NCI-H2107 treated with DMSO at 0.1 percent for 48 hours (cell line): ENCODE data around the gene HINFP.
"Not testable (repeated sequence)": the region's sequence is repeated elsewhere in the genome, so short reads cannot be mapped to it uniquely, and the experiment has no call there.

Experiments used
- DNase-seq: peaks from one replicate; lab custom pipeline; 2025; ENCODE audit not compliant: unreplicated experiment; lab: John Stamatoyannopoulos, UW

The HINFP gene

GRCh38 chr11:119117004-119117706 is 4.2 kb upstream of the HINFP start:
- no peak for DNase-seq

- DNase-seq = no peak
These were observed 3.2 kb upstream of the HINFP start for GRCh38 chr11:119118227-119118626.

- DNase-seq = no peak
These were observed 2.4 kb upstream of the HINFP start for GRCh38 chr11:119118946-119119345.

- DNase-seq = peak; percentile 91
These were observed 757 bp upstream of the HINFP start for GRCh38 chr11:119120639-119121007.

- no peak for DNase-seq
These were observed 388 bp downstream of the HINFP start for GRCh38 chr11:119121811-119122124.

- DNase-seq = no peak
These were observed 4.4 kb downstream of the HINFP start for GRCh38 chr11:119125821-119126220.

GRCh38 chr11:119126675-119127268 is 5.4 kb downstream of the HINFP start:
- no peak for DNase-seq

- DNase-seq = no peak
These were observed 9.3 kb downstream of the HINFP start for GRCh38 chr11:119130662-119131061.

- DNase-seq = no peak
These were observed 13.1 kb downstream of the HINFP start for GRCh38 chr11:119134389-119134978.

GRCh38 chr11:119139276-119139675 is 17.9 kb downstream of the HINFP start:
- not testable (repeated sequence) for DNase-seq

GRCh38 chr11:119144825-119145486 is 23.6 kb downstream of the HINFP start:
- DNase-seq = no peak

GRCh38 chr11:119145551-119145950 is 24.2 kb downstream of the HINFP start:
- no peak for DNase-seq

- peak; percentile 28 for DNase-seq
These were observed 26.4 kb downstream of the HINFP start for GRCh38 chr11:119147604-119148333.

- no peak for DNase-seq
These were observed 27.3 kb downstream of the HINFP start for GRCh38 chr11:119148720-119149017.

GRCh38 chr11:119149018-119149785 is 27.8 kb downstream of the HINFP start, which contains the start of gene ABCG4:
ABCG4 (plus strand) TSS chr11:119149052; CDS start chr11:119149966, 914 bp downstream.
- no peak for DNase-seq

- DNase-seq = no peak
These were observed 28.5 kb downstream of the HINFP start for GRCh38 chr11:119149786-119150275.

- no peak for DNase-seq
These were observed 30.7 kb downstream of the HINFP start for GRCh38 chr11:119152043-119152442.

GRCh38 chr11:119152604-119153003 is 31.2 kb downstream of the HINFP start:
- no peak for DNase-seq

- no peak for DNase-seq
These were observed 31.9 kb downstream of the HINFP start for GRCh38 chr11:119153049-119153818.

GRCh38 chr11:119154178-119154577 is 32.8 kb downstream of the HINFP start:
- DNase-seq = no peak
